Ishikawa (cell line): ENCODE measurements around the gene PIWIL4.

ENCODE experiments used
- CEBPB ChIP-seq: IDR thresholded peaks from 2 replicates; pipeline ENCODE4 v1.6.1; 2012
- CREB1 ChIP-seq: IDR thresholded peaks from 2 replicates; pipeline ENCODE4 v1.6.1; 2012; ENCODE audit warnings: low read depth
- EGR1 ChIP-seq: IDR thresholded peaks from 2 replicates; pipeline ENCODE4 v1.6.1; 2012
- EP300 ChIP-seq: IDR thresholded peaks from 2 replicates; pipeline ENCODE4 v1.6.1; 2012; ENCODE audit warnings: borderline replicate concordance
- FOXM1 ChIP-seq: IDR thresholded peaks from 2 replicates; pipeline ENCODE4 v1.6.1; 2012; ENCODE audit warnings: low read depth, borderline replicate concordance
- NFIC ChIP-seq: IDR thresholded peaks from 2 replicates; pipeline ENCODE4 v1.6.1; 2012
- RAD21 ChIP-seq: IDR thresholded peaks from 2 replicates; pipeline ENCODE4 v1.6.1; 2012; ENCODE audit warnings: low read depth
- REST ChIP-seq: IDR thresholded peaks from 2 replicates; pipeline ENCODE4 v1.6.1; 2012; ENCODE audit warnings: low read depth, mild to moderate bottlenecking
- YY1 ChIP-seq: IDR thresholded peaks from 2 replicates; pipeline ENCODE4 v1.6.1; 2012; ENCODE audit warnings: low read depth

- TF ChIP-seq REST (no peak), FOXM1 (no peak), CEBPB (no peak), EGR1 (no peak), CREB1 (no peak), EP300 (no peak), NFIC (no peak), YY1 (no peak), RAD21 (no peak)
Measured at GRCh38 chr11:94550513-94550912, 16.7 kb upstream of the PIWIL4 start.
